GM21717 (cell line): ENCODE measurements around the gene SLC24A4.
"Not testable (repeated sequence)": the region's sequence is repeated elsewhere in the genome, so short reads cannot be mapped to it uniquely, and the experiment has no call there.

ENCODE experiments used
- ATAC-seq: cut with Tn5 transposase; IDR thresholded peaks from one replicate; pipeline ENCODE4 v1.9.1; 2021; ENCODE audit warnings: mild to moderate bottlenecking, moderate library complexity; ENCODE audit not compliant: unreplicated experiment

Gene SLC24A4

GRCh38 chr14:92534932-92535643 lies 212.1 kb downstream of the SLC24A4 start:
- no peak for ATAC-seq

- ATAC-seq: not testable (repeated sequence)
These were observed 213.3 kb downstream of the SLC24A4 start for GRCh38 chr14:92536231-92536630.

GRCh38 chr14:92538412-92538985 lies 215.5 kb downstream of the SLC24A4 start:
- ATAC-seq: peak; percentile 64

GRCh38 chr14:92539419-92539818 lies 216.5 kb downstream of the SLC24A4 start:
- ATAC-seq: no peak

GRCh38 chr14:92539875-92540274 lies 216.9 kb downstream of the SLC24A4 start:
- ATAC-seq: peak; percentile 47

- no peak for ATAC-seq
These were observed 217.6 kb downstream of the SLC24A4 start for GRCh38 chr14:92540472-92541048.

- no peak for ATAC-seq
These were observed 220.0 kb downstream of the SLC24A4 start for GRCh38 chr14:92542766-92543554.

- no peak for ATAC-seq
These were observed 221.2 kb downstream of the SLC24A4 start for GRCh38 chr14:92544051-92544720.

- ATAC-seq: no peak
These were observed 223.5 kb downstream of the SLC24A4 start for GRCh38 chr14:92546347-92547053.

- ATAC-seq: no peak
These were observed 226.3 kb downstream of the SLC24A4 start for GRCh38 chr14:92549105-92549858.

- ATAC-seq: no peak
These were observed 226.9 kb downstream of the SLC24A4 start for GRCh38 chr14:92549859-92550230.
